Fibroblast of lung (primary cell): ENCODE results near the gene HLF. TPM values are rescaled to one million over a fixed set of nuclear protein-coding genes. Genes with fewer than 3 reads are reported as not detected.

Experiments
- DNase-seq, 2 donors: peaks; one replicate each; pipeline versions ENCODE4 v3.0.0 to v3.0.0-alpha.2; 2010; ENCODE audit warnings: low read depth in 2 of 2
- H2AFZ ChIP-seq: 2 replicates; pipeline ENCODE4 v1.5.1; 2012; ENCODE audit warnings: low read length, control low read depth, inconsistent platforms
- H3K27ac ChIP-seq: 2 replicates; pipeline ENCODE4 v1.5.1; 2011; ENCODE audit warnings: low read length, control low read depth; ENCODE audit not compliant: insufficient read depth
- H3K27me3 ChIP-seq: 2 replicates; pipeline ENCODE4 v1.5.1; 2011; ENCODE audit warnings: mild to moderate bottlenecking, low read length; ENCODE audit not compliant: control insufficient read depth, insufficient read depth
- H3K36me3 ChIP-seq: 2 replicates; pipeline ENCODE4 v1.5.1; 2011; ENCODE audit warnings: low read length; ENCODE audit not compliant: control insufficient read depth, insufficient read depth
- H3K4me1 ChIP-seq: 2 replicates; pipeline ENCODE4 v1.5.1; 2011; ENCODE audit warnings: low read length; ENCODE audit not compliant: control insufficient read depth, insufficient read depth; ENCODE audit errors: extremely low read depth
- H3K4me2 ChIP-seq: 2 replicates; pipeline ENCODE4 v1.5.1; 2011; ENCODE audit warnings: low read length, control low read depth; ENCODE audit not compliant: insufficient read depth; ENCODE audit errors: extremely low read depth
- H3K4me3 ChIP-seq, 4 experiments: fragments of 200-600 bp in 1 of 4; sonication (generic) in 1 of 4; replicated peaks in 1 of 4; 2 replicates each; pipeline ENCODE4 v1.5.1; 2011 to 2016; ENCODE audit warnings: low read length in 4 of 4, low read depth in 3 of 4, mild to moderate bottlenecking in 3 of 4, control low read depth in 2 of 4, inconsistent platforms in 1 of 4, mixed read lengths in 1 of 4; ENCODE audit not compliant: insufficient read depth in 1 of 4; ENCODE audit errors: control extremely low read depth in 1 of 4
- H3K79me2 ChIP-seq: 2 replicates; pipeline ENCODE4 v1.5.1; 2012; ENCODE audit warnings: mild to moderate bottlenecking, low read length, inconsistent platforms; ENCODE audit not compliant: control insufficient read depth, insufficient read depth
- H3K9ac ChIP-seq: 2 replicates; pipeline ENCODE4 v1.5.1; 2011; ENCODE audit warnings: mild to moderate bottlenecking, low read length, control low read depth; ENCODE audit not compliant: insufficient read depth
- H3K9me3 ChIP-seq: 2 replicates; pipeline ENCODE4 v1.5.1; 2012; ENCODE audit warnings: low read depth, low read length; ENCODE audit not compliant: control insufficient read depth, insufficient read depth
- H4K20me1 ChIP-seq: 2 replicates; pipeline ENCODE4 v1.5.1; 2011; ENCODE audit warnings: low read length; ENCODE audit not compliant: control insufficient read depth, insufficient read depth; ENCODE audit errors: extremely low read depth
- EZH2 ChIP-seq: IDR thresholded peaks from 2 replicates; pipeline ENCODE4 v1.5.1; 2012; ENCODE audit warnings: low read length, control low read depth, mild to moderate bottlenecking; ENCODE audit errors: missing control alignments
- polyA plus RNA-seq, 2 donors: library from polyadenylated mRNA; depleted of rRNA in 1 of 2; stranded (reverse) in 1 of 2; unstranded in 1 of 2; fragments of >200 nt; gene quantifications; 2 replicates each; pipeline ENCODE4 v1.2.1, GENCODE V29; 2011 to 2012; ENCODE audit warnings: missing spikeins in 1 of 2
- total RNA-seq: library from RNA; depleted of rRNA; stranded (reverse); fragments of >200 nt; gene quantifications from 2 replicates; pipeline ENCODE4 v1.2.1, GENCODE V29; 2014
- TF ChIP-seq, protein P1 (sequence below), 2 donors: IDR thresholded peaks in 1 of 2; conservative IDR thresholded peaks in 1 of 2; 1 replicate in 1 of 2; 2 replicates in 1 of 2; pipeline ENCODE4 v1.5.1; 2011 to 2012; ENCODE audit warnings: low read length in 2 of 2, control low read depth in 1 of 2, inconsistent platforms in 1 of 2, low read depth in 1 of 2, mild to moderate bottlenecking in 1 of 2

HLF gene
- total and polyA plus RNA-seq, 2 donors (not counting 1 experiment from before 2014, with no cell fraction given) = 0.17 to 0.69 TPM

DNA sequence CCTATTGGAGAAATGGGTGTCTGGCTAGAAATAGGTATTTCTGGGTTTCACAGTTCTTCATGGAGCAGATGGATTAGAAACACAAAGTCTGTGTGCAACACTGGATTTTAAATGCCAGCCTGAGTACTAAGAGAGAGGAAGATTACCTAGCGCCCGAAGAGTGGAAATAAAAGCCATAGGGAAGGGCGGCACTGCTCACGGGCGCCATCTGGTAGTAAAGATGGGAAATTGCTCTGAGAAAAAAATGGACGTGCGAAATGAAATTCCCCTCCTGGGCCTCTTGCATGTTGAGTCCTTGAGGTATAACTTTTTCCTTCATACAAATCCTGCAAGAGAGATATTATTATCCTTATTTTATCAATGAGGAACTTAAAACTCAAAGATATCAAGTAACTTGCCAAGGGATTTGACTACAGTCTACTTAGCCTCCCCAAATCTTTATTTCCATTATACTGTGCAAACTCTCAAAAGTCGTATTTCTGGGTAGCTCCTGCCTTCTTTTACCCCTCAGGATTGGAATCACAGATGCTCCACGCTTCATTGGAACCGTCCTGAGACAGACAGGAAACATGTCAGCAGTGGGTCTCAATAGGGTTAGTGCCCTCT, 84.1 kb downstream of the HLF start:
- Histone ChIP-seq H3K9ac (no peak overlapping the region), H3K4me1 (no peaks in the 10 kb centered on the region), H4K20me1 (peaks cover 2% of the 10 kb centered on the region), H3K4me3 (no peak overlapping the region), H3K27ac (no peak overlapping the region), H3K27me3 (no peaks in the 10 kb centered on the region), H3K4me2 (no peak overlapping the region), H3K9me3 (no peaks in the 10 kb centered on the region), H3K79me2 (no peaks in the 10 kb centered on the region), H2AFZ (no peak overlapping the region), H3K36me3 (no peaks in the 10 kb centered on the region)
- TF ChIP-seq, protein P1, sequence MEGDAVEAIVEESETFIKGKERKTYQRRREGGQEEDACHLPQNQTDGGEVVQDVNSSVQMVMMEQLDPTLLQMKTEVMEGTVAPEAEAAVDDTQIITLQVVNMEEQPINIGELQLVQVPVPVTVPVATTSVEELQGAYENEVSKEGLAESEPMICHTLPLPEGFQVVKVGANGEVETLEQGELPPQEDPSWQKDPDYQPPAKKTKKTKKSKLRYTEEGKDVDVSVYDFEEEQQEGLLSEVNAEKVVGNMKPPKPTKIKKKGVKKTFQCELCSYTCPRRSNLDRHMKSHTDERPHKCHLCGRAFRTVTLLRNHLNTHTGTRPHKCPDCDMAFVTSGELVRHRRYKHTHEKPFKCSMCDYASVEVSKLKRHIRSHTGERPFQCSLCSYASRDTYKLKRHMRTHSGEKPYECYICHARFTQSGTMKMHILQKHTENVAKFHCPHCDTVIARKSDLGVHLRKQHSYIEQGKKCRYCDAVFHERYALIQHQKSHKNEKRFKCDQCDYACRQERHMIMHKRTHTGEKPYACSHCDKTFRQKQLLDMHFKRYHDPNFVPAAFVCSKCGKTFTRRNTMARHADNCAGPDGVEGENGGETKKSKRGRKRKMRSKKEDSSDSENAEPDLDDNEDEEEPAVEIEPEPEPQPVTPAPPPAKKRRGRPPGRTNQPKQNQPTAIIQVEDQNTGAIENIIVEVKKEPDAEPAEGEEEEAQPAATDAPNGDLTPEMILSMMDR (conservative IDR thresholded peaks at IDR 0.05 in 1 of 2, IDR thresholded peaks at IDR 0.05 in 1 of 2; ENCODE audit: low read depth in 1 of 2, low read length in 2 of 2) = peak; percentile 89 to 91
- TF ChIP-seq EZH2 = no peak
- DNase-seq = peak; percentile 27 to 63

DNA sequence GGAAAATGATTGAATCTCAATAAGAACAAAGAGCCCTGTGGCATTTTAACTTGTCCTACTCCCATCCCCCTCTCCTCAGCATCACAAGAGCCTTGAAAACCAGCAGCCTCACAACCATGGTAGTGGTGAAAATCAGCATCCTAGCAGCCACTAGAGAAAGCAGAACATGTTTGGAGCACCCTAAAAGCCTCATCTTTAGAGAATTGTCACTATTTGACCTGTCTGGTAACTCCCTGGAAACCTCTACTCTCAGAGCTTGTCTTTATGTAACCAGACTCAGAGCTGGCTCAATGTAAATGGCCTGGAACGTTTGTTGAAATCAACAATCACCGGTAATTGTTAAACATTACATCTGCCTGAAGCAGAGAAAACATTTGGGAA, 86.1 kb downstream of the HLF start:
- no peaks in the 10 kb centered on the region for H3K9me3 ChIP-seq
- H3K27ac ChIP-seq = no peak overlapping the region
- TF ChIP-seq, protein P1 (conservative IDR thresholded peaks at IDR 0.05 in 1 of 2, IDR thresholded peaks at IDR 0.05 in 1 of 2; ENCODE audit: low read depth in 1 of 2, low read length in 2 of 2) = no peak
- no peak for TF ChIP-seq EZH2
- no peak overlapping the region for H3K9ac ChIP-seq
- H3K4me3 ChIP-seq = no peak overlapping the region
- no peak for DNase-seq
- no peaks in the 10 kb centered on the region for H3K36me3 ChIP-seq
- no peak overlapping the region for H3K4me2 ChIP-seq
- no peaks in the 10 kb centered on the region for H3K79me2 ChIP-seq
- no peak overlapping the region for H2AFZ ChIP-seq
- H4K20me1 ChIP-seq = peaks cover 2% of the 10 kb centered on the region
- no peaks in the 10 kb centered on the region for H3K27me3 ChIP-seq
- H3K4me1 ChIP-seq = no peaks in the 10 kb centered on the region

DNA sequence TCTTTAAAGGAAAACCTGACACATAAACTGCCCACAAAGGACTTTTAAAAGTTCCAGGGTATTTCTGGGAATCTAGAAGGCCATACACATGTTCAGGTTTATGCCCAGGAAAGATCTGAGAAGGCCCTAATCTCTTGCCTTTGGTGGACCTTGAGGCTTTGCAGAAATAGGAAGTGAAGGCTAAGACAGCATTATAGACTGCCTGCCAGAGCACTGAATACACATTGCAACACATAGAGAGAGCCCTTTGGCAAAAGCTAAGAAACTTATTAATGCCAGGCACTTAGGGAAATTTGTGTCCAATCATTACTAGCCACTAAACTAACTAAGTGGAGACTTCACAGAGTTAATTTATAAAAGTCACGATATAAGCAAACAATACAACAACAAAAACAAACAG, 86.5 kb downstream of the HLF start:
- TF ChIP-seq, protein P1 (conservative IDR thresholded peaks at IDR 0.05 in 1 of 2, IDR thresholded peaks at IDR 0.05 in 1 of 2; ENCODE audit: low read depth in 1 of 2, low read length in 2 of 2) = no peak
- no peak for TF ChIP-seq EZH2
- Histone ChIP-seq H3K4me2 (no peak overlapping the region), H4K20me1 (peaks cover 2% of the 10 kb centered on the region)

More for the DNA sequence above, 86.5 kb downstream of the HLF start:
- no peak overlapping the region for H3K27ac ChIP-seq
- no peak overlapping the region for H2AFZ ChIP-seq
- H3K79me2 ChIP-seq = no peaks in the 10 kb centered on the region
- no peaks in the 10 kb centered on the region for H3K27me3 ChIP-seq
- no peak for DNase-seq
- H3K9me3 ChIP-seq = no peaks in the 10 kb centered on the region
- no peaks in the 10 kb centered on the region for H3K36me3 ChIP-seq
- no peak overlapping the region for H3K4me3 ChIP-seq
- H3K9ac ChIP-seq = no peak overlapping the region
- no peaks in the 10 kb centered on the region for H3K4me1 ChIP-seq
